H9 (cell line): ENCODE results near the gene TTC12. TPM values are rescaled to one million over a fixed set of nuclear protein-coding genes. Genes with fewer than 3 reads are reported as not detected.

Source experiments
- DNase-seq: peaks from one replicate; pipeline ENCODE4 v3.0.0-alpha.2; 2017
- H2AFZ ChIP-seq: one replicate; pipeline ENCODE4 v1.6.1; 2013; ENCODE audit warnings: mild to moderate bottlenecking, low read length, control low read depth, moderate library complexity
- H2AK5ac ChIP-seq: 2 replicates; pipeline ENCODE4 v1.6.1; 2013; ENCODE audit warnings: low read length, control low read depth, mixed read lengths; ENCODE audit not compliant: insufficient read length
- H2BK120ac ChIP-seq: one replicate; pipeline ENCODE4 v1.6.1; 2013; ENCODE audit warnings: low read depth, mild to moderate bottlenecking, low read length, control low read depth, inconsistent platforms; ENCODE audit not compliant: poor library complexity, severe bottlenecking
- H2BK12ac ChIP-seq: 2 replicates; pipeline ENCODE4 v1.6.1; 2013; ENCODE audit warnings: low read length, control low read depth, mixed read lengths, low read depth; ENCODE audit not compliant: insufficient read length
- H2BK15ac ChIP-seq: 2 replicates; pipeline ENCODE4 v1.6.1; 2013; ENCODE audit warnings: low read depth, low read length, control low read depth
- H2BK20ac ChIP-seq: one replicate; pipeline ENCODE4 v1.6.1; 2013; ENCODE audit warnings: low read depth, mild to moderate bottlenecking, low read length, control low read depth, inconsistent platforms; ENCODE audit not compliant: poor library complexity, severe bottlenecking
- H2BK5ac ChIP-seq: 2 replicates; pipeline ENCODE4 v1.6.1; 2013; ENCODE audit warnings: low read length, control low read depth, mixed read lengths; ENCODE audit not compliant: insufficient read length
- H3K14ac ChIP-seq: 2 replicates; pipeline ENCODE4 v1.6.1; 2013; ENCODE audit warnings: low read length, control low read depth; ENCODE audit not compliant: insufficient read depth
- H3K18ac ChIP-seq: 2 replicates; pipeline ENCODE4 v1.6.1; 2013; ENCODE audit warnings: low read depth, mild to moderate bottlenecking, mixed read lengths, low read length, control low read depth; ENCODE audit not compliant: insufficient read length
- H3K23ac ChIP-seq: 2 replicates; pipeline ENCODE4 v1.6.1; 2013; ENCODE audit warnings: low read length, control low read depth, mixed read lengths, low read depth; ENCODE audit not compliant: insufficient read length
- H3K23me2 ChIP-seq: 2 replicates; pipeline ENCODE4 v1.6.1; 2013; ENCODE audit warnings: low read depth, mild to moderate bottlenecking, mixed read lengths, low read length, control low read depth; ENCODE audit not compliant: insufficient read length, poor library complexity, severe bottlenecking
- H3K27ac ChIP-seq: 2 replicates; pipeline ENCODE4 v1.5.1; 2013; ENCODE audit warnings: low read length, control low read depth, mixed read lengths, low read depth; ENCODE audit not compliant: insufficient read length
- H3K27me3 ChIP-seq: 2 replicates; pipeline ENCODE4 v1.6.1; 2013; ENCODE audit warnings: low read length, control low read depth, inconsistent platforms; ENCODE audit not compliant: insufficient read depth
- H3K4ac ChIP-seq: 2 replicates; pipeline ENCODE4 v1.6.1; 2013; ENCODE audit warnings: low read depth, mild to moderate bottlenecking, control low read depth, inconsistent platforms, low read length, moderate library complexity
- H3K4me1 ChIP-seq: 2 replicates; pipeline ENCODE4 v1.6.1; 2013; ENCODE audit warnings: low read length, control low read depth, inconsistent platforms; ENCODE audit not compliant: insufficient read depth
- H3K4me2 ChIP-seq: 2 replicates; pipeline ENCODE4 v1.6.1; 2013; ENCODE audit warnings: low read length, control low read depth, mixed read lengths; ENCODE audit not compliant: insufficient read length, insufficient read depth
- H3K56ac ChIP-seq: 2 replicates; pipeline ENCODE4 v1.6.1; 2013; ENCODE audit warnings: low read depth, mild to moderate bottlenecking, mixed read lengths, low read length, control low read depth; ENCODE audit not compliant: insufficient read length
- H3K79me1 ChIP-seq: 2 replicates; pipeline ENCODE4 v1.6.1; 2013; ENCODE audit warnings: low read depth, mild to moderate bottlenecking, moderate library complexity, low read length, control low read depth, inconsistent platforms; ENCODE audit not compliant: insufficient read depth, poor library complexity, severe bottlenecking
- H3K79me2 ChIP-seq: 2 replicates; pipeline ENCODE4 v1.6.1; 2013; ENCODE audit warnings: low read length, control low read depth, inconsistent platforms; ENCODE audit not compliant: insufficient read depth
- H3K9ac ChIP-seq: 2 replicates; pipeline ENCODE4 v1.6.1; 2013; ENCODE audit warnings: low read length, control low read depth, mixed read lengths; ENCODE audit not compliant: insufficient read length; ENCODE audit errors: extremely low read depth
- H3K9me3 ChIP-seq: one replicate; pipeline ENCODE4 v1.6.1; 2013; ENCODE audit warnings: low read depth, low read length, inconsistent platforms; ENCODE audit not compliant: control insufficient read depth
- H3T11ph ChIP-seq: one replicate; pipeline ENCODE4 v1.6.1; 2013; ENCODE audit warnings: mild to moderate bottlenecking, low read length, control low read depth, inconsistent platforms
- H4K20me1 ChIP-seq: one replicate; pipeline ENCODE4 v1.6.1; 2013; ENCODE audit not compliant: control insufficient read depth, insufficient read length, insufficient read depth
- H4K5ac ChIP-seq: 2 replicates; pipeline ENCODE4 v1.6.1; 2013; ENCODE audit warnings: low read depth, mild to moderate bottlenecking, mixed read lengths, low read length, control low read depth; ENCODE audit not compliant: insufficient read length
- H4K8ac ChIP-seq: replicated peaks from 2 replicates; pipeline ENCODE4 v1.6.1; 2013; ENCODE audit warnings: low read length, control low read depth, mixed read lengths, low read depth; ENCODE audit not compliant: insufficient read length
- H4K91ac ChIP-seq: 2 replicates; pipeline ENCODE4 v1.6.1; 2013; ENCODE audit warnings: low read depth, mild to moderate bottlenecking, moderate library complexity, mixed read lengths, low read length, control low read depth; ENCODE audit not compliant: insufficient read length
- H3K27ac Mint-ChIP-seq, 3 experiments: 2 replicates in 2 of 3; 3 replicates in 1 of 3; pipeline ENCODE4 v1.8.0; 2020 to 2021; ENCODE audit warnings: mixed read lengths in 3 of 3, mild to moderate bottlenecking in 1 of 3, moderate library complexity in 1 of 3
- H3K27me3 Mint-ChIP-seq: 2 replicates; pipeline ENCODE4 v1.8.0; 2021; ENCODE audit warnings: low read depth, mild to moderate bottlenecking, moderate library complexity, mixed read lengths
- H3K36me3 Mint-ChIP-seq, 3 experiments: 2 replicates in 2 of 3; 3 replicates in 1 of 3; pipeline ENCODE4 v1.8.0; 2020 to 2021; ENCODE audit warnings: low read depth in 3 of 3, mixed read lengths in 3 of 3; ENCODE audit not compliant: insufficient read depth in 1 of 3
- H3K4me1 Mint-ChIP-seq, 2 experiments: 2 replicates each; pipeline ENCODE4 v1.8.0; 2020; ENCODE audit warnings: mixed read lengths in 2 of 2
- H3K4me3 Mint-ChIP-seq, 2 experiments: 2 replicates in 1 of 2; 3 replicates in 1 of 2; pipeline ENCODE4 v1.8.0; 2020 to 2021; ENCODE audit warnings: mild to moderate bottlenecking in 2 of 2, mixed read lengths in 2 of 2, moderate library complexity in 1 of 2
- H3K9me3 Mint-ChIP-seq, 2 experiments: 2 replicates in 1 of 2; 3 replicates in 1 of 2; pipeline ENCODE4 v1.8.0; 2020; ENCODE audit warnings: mild to moderate bottlenecking in 2 of 2, mixed read lengths in 2 of 2, moderate library complexity in 1 of 2
- WGBS: extraction: QIAGEN DNeasy Blood & Tissue Kit; methylation state at CpG from one replicate; pipeline ENCODE4 v1.1.7; 2013; ENCODE audit warnings: missing lambda C conversion rate, low lambda C conversion rate, mixed read lengths; ENCODE audit not compliant: insufficient read length; ENCODE audit errors: extremely low coverage; 5-methylcytosine and 5-hydroxymethylcytosine counted together
- total RNA-seq: library from RNA; stranded (reverse); gene quantifications from 2 replicates; pipeline ENCODE4 v1.2.1, GENCODE V29; 2021
- TF ChIP-seq, protein P1 (sequence below): fragments of 200-600 bp; sonication (generic); conservative IDR thresholded peaks from 3 replicates; pipeline ENCODE4 v1.8.0; 2021; ENCODE audit warnings: antibody characterized with exemption, mild to moderate bottlenecking

The TTC12 gene
- total RNA-seq, 1 experiment from 2014 or later: 8.3 TPM

DNA sequence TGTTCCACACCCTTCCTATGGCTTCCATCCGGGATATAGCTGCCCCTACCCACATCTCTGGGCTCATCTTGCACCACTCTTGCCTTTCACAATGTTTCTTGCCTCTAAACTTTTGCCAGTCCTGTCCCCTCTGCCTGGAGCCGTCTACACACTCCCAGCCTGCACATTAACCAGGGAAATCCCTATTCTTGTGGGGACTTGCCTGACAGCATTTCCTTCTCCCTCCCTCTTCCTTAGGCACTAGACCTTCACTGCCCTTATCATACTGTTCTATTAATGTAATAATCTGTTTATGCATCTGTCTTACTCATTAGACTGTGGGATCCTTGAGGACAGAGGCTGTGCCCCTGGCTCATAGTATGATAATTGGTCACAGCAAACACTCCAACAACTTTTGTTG is 5.8 kb upstream of the TTC12 start:
- H3K27ac Mint-ChIP-seq: no peak overlapping the region
- H3K9me3 Mint-ChIP-seq: peaks cover 0 to under 1% of the 10 kb centered on the region in 2 experiments; a peak in 1 of 5 replicates
- no peak for DNase-seq
- Histone ChIP-seq H3K4me1 (no peaks in the 10 kb centered on the region), H2AFZ (no peak overlapping the region), H2BK20ac (no peak overlapping the region), H3K9me3 (no peaks in the 10 kb centered on the region), H2BK12ac (no peak overlapping the region), H2BK120ac (no peak overlapping the region), H4K91ac (no peak overlapping the region), H3K56ac (no peak overlapping the region), H3T11ph (no peak overlapping the region), H3K27me3 (no peaks in the 10 kb centered on the region), H2AK5ac (no peak overlapping the region), H2BK5ac (no peak overlapping the region), H3K27ac (no peak overlapping the region), H3K9ac (no peak overlapping the region), H3K79me1 (no peaks in the 10 kb centered on the region), H3K4me2 (no peak overlapping the region), H2BK15ac (no peak overlapping the region), H3K23ac (no peak overlapping the region), H4K8ac (no peak overlapping the region), H3K4ac (no peak overlapping the region), H3K79me2 (no peaks in the 10 kb centered on the region), H3K23me2 (no peaks in the 10 kb centered on the region), H3K14ac (no peak overlapping the region), H4K5ac (no peak overlapping the region), H3K18ac (no peak overlapping the region), H4K20me1 (no peaks in the 10 kb centered on the region)
- TF ChIP-seq, protein P1, sequence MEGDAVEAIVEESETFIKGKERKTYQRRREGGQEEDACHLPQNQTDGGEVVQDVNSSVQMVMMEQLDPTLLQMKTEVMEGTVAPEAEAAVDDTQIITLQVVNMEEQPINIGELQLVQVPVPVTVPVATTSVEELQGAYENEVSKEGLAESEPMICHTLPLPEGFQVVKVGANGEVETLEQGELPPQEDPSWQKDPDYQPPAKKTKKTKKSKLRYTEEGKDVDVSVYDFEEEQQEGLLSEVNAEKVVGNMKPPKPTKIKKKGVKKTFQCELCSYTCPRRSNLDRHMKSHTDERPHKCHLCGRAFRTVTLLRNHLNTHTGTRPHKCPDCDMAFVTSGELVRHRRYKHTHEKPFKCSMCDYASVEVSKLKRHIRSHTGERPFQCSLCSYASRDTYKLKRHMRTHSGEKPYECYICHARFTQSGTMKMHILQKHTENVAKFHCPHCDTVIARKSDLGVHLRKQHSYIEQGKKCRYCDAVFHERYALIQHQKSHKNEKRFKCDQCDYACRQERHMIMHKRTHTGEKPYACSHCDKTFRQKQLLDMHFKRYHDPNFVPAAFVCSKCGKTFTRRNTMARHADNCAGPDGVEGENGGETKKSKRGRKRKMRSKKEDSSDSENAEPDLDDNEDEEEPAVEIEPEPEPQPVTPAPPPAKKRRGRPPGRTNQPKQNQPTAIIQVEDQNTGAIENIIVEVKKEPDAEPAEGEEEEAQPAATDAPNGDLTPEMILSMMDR: no peak
- WGBS: no CpG with 5 or more reads among the region's 2 CpGs
- peaks cover 2 to 3% of the 10 kb centered on the region in 2 experiments for H3K4me1 Mint-ChIP-seq
- H3K27me3 Mint-ChIP-seq: peaks cover 6% of the 10 kb centered on the region
- H3K4me3 Mint-ChIP-seq: no peak overlapping the region
- no peaks in the 10 kb centered on the region for H3K36me3 Mint-ChIP-seq
